GM12801 (cell line): Measurements from ENCODE around the gene GRB2.

Experiments used
- CTCF ChIP-seq: IDR thresholded peaks from one replicate; pipeline ENCODE4 v1.5.1; 2011; ENCODE audit warnings: control low read depth; ENCODE audit not compliant: insufficient read length; ENCODE audit errors: extremely low read depth

GRB2 gene

GRCh38 chr17:75350029-75350428 lies 55.4 kb downstream of the GRB2 start:
- no peak for TF ChIP-seq CTCF

GRCh38 chr17:75349589-75349988 lies 55.9 kb downstream of the GRB2 start:
- no peak for TF ChIP-seq CTCF

- no peak for TF ChIP-seq CTCF
Observed at GRCh38 chr17:75348386-75349012, 57.0 kb downstream of the GRB2 start.

- no peak for TF ChIP-seq CTCF
Observed at GRCh38 chr17:75346906-75347305, 58.6 kb downstream of the GRB2 start.

- no peak for TF ChIP-seq CTCF
Observed at GRCh38 chr17:75345514-75346167, 59.8 kb downstream of the GRB2 start.

GRCh38 chr17:75344666-75345065 lies 60.8 kb downstream of the GRB2 start:
- TF ChIP-seq CTCF, result no peak

- no peak for TF ChIP-seq CTCF
Observed at GRCh38 chr17:75342996-75343395, 62.5 kb downstream of the GRB2 start.
